Skeletal muscle tissue (tissue), 4 donors: ENCODE results near the gene PEX14. TPM values are rescaled to one million over a fixed set of nuclear protein-coding genes. Genes with fewer than 3 reads are reported as not detected.

Experiments used
- H3K27ac ChIP-seq: one replicate; pipeline ENCODE4 v1.7.0; 2013; ENCODE audit warnings: mild to moderate bottlenecking, low read depth, low read length, inconsistent platforms
- H3K27me3 ChIP-seq, 3 donors: one replicate each; pipeline ENCODE4 v1.7.0; 2013; ENCODE audit warnings: low read length in 3 of 3; ENCODE audit not compliant: control insufficient read depth in 3 of 3, insufficient read depth in 3 of 3
- H3K36me3 ChIP-seq, 3 donors: one replicate each; pipeline ENCODE4 v1.7.0; 2013; ENCODE audit warnings: low read length in 3 of 3; ENCODE audit not compliant: control insufficient read depth in 3 of 3, insufficient read depth in 3 of 3
- H3K4me1 ChIP-seq, 3 donors: one replicate each; pipeline ENCODE4 v1.7.0; 2013; ENCODE audit warnings: low read length in 3 of 3, mild to moderate bottlenecking in 3 of 3; ENCODE audit not compliant: control insufficient read depth in 3 of 3, insufficient read depth in 3 of 3
- H3K4me3 ChIP-seq, 3 donors: one replicate each; pipeline ENCODE4 v1.7.0; 2013; ENCODE audit warnings: low read length in 3 of 3
- H3K9ac ChIP-seq, 3 donors: one replicate each; pipeline ENCODE4 v1.7.0; 2013; ENCODE audit warnings: low read length in 3 of 3, mild to moderate bottlenecking in 3 of 3, moderate library complexity in 2 of 3, low read depth in 1 of 3
- H3K9me3 ChIP-seq, 3 donors: one replicate each; pipeline ENCODE4 v1.7.0; 2013; ENCODE audit warnings: low read length in 3 of 3; ENCODE audit not compliant: control insufficient read depth in 3 of 3
- total RNA-seq: library from RNA; depleted of rRNA; stranded (reverse); fragments of >200 nt; gene quantifications from one replicate; pipeline ENCODE4 v1.2.3, GENCODE V29; 2014
- donor health status: Osteomylitis.

PEX14 gene
- total RNA-seq, 1 donor from 2014 or later: 7.3 TPM

- no peak overlapping the region for H3K9ac ChIP-seq
- no peaks in the 10 kb centered on the region for H3K36me3 ChIP-seq
- H3K9me3 ChIP-seq: no peaks in the 10 kb centered on the region
- H3K27me3 ChIP-seq: no peaks in the 10 kb centered on the region
- H3K27ac ChIP-seq: no peak overlapping the region
- H3K4me1 ChIP-seq: peaks cover 16 to 30% (median 28%) of the 10 kb centered on the region in 3 donors
- no peak overlapping the region for H3K4me3 ChIP-seq
These were observed 41.4 kb downstream of the PEX14 start for GRCh38 chr1:10515976-10516750.

GRCh38 chr1:10516925-10517676, 42.4 kb downstream of the PEX14 start:
- no peak overlapping the region for H3K4me3 ChIP-seq
- no peaks in the 10 kb centered on the region for H3K36me3 ChIP-seq
- H3K27me3 ChIP-seq: no peaks in the 10 kb centered on the region
- no peak overlapping the region for H3K27ac ChIP-seq
- peaks cover 16 to 28% (median 22%) of the 10 kb centered on the region in 3 donors for H3K4me1 ChIP-seq
- H3K9ac ChIP-seq: no peak overlapping the region
- H3K9me3 ChIP-seq: no peaks in the 10 kb centered on the region

GRCh38 chr1:10517677-10517982, 42.9 kb downstream of the PEX14 start:
- H3K9me3 ChIP-seq: no peaks in the 10 kb centered on the region
- H3K27me3 ChIP-seq: no peaks in the 10 kb centered on the region
- peaks cover 16 to 25% (median 19%) of the 10 kb centered on the region in 3 donors for H3K4me1 ChIP-seq
- H3K36me3 ChIP-seq: no peaks in the 10 kb centered on the region
- H3K9ac ChIP-seq: no peak overlapping the region
- no peak overlapping the region for H3K27ac ChIP-seq
- no peak overlapping the region for H3K4me3 ChIP-seq

- no peak overlapping the region for H3K27ac ChIP-seq
- H3K9ac ChIP-seq: no peak overlapping the region
- peaks cover 16 to 25% (median 17%) of the 10 kb centered on the region in 3 donors for H3K4me1 ChIP-seq
These were observed 44.3 kb downstream of the PEX14 start for GRCh38 chr1:10519016-10519417.

GRCh38 chr1:10520497-10520896, 45.7 kb downstream of the PEX14 start:
- H3K36me3 ChIP-seq: no peaks in the 10 kb centered on the region
- no peak overlapping the region for H3K4me3 ChIP-seq
- no peak overlapping the region for H3K27ac ChIP-seq
- no peaks in the 10 kb centered on the region for H3K9me3 ChIP-seq
- no peaks in the 10 kb centered on the region for H3K27me3 ChIP-seq
- no peak overlapping the region for H3K9ac ChIP-seq
- peaks cover 12 to 15% (median 12%) of the 10 kb centered on the region in 3 donors for H3K4me1 ChIP-seq

More at GRCh38 chr1:10519016-10519417, 44.3 kb downstream of the PEX14 start:
- no peaks in the 10 kb centered on the region for H3K9me3 ChIP-seq
- H3K4me3 ChIP-seq: no peak overlapping the region
- no peaks in the 10 kb centered on the region for H3K36me3 ChIP-seq
- H3K27me3 ChIP-seq: no peaks in the 10 kb centered on the region

GRCh38 chr1:10520952-10521351, 46.2 kb downstream of the PEX14 start:
- H3K27me3 ChIP-seq: no peaks in the 10 kb centered on the region
- no peak overlapping the region for H3K9ac ChIP-seq
- peaks cover 8 to 10% (median 8%) of the 10 kb centered on the region in 3 donors for H3K4me1 ChIP-seq
- no peaks in the 10 kb centered on the region for H3K9me3 ChIP-seq
- no peak overlapping the region for H3K4me3 ChIP-seq
- no peak overlapping the region for H3K27ac ChIP-seq
- no peaks in the 10 kb centered on the region for H3K36me3 ChIP-seq

- no peaks in the 10 kb centered on the region for H3K27me3 ChIP-seq
- H3K9me3 ChIP-seq: no peaks in the 10 kb centered on the region
- no peaks in the 10 kb centered on the region for H3K36me3 ChIP-seq
- H3K4me1 ChIP-seq: peaks cover 5 to 6% (median 6%) of the 10 kb centered on the region in 3 donors
- H3K4me3 ChIP-seq: no peak overlapping the region
- no peak overlapping the region for H3K9ac ChIP-seq
- no peak overlapping the region for H3K27ac ChIP-seq
These were observed 46.9 kb downstream of the PEX14 start for GRCh38 chr1:10521537-10522157.

GRCh38 chr1:10522322-10522860, 47.6 kb downstream of the PEX14 start:
- Histone ChIP-seq H3K36me3 (no peaks in the 10 kb centered on the region), H3K9me3 (no peaks in the 10 kb centered on the region), H3K9ac (no peak overlapping the region), H3K27me3 (no peaks in the 10 kb centered on the region), H3K4me1 (no peaks in the 10 kb centered on the region), H3K4me3 (no peak overlapping the region), H3K27ac (no peak overlapping the region)

- Histone ChIP-seq H3K9me3 (no peaks in the 10 kb centered on the region), H3K36me3 (no peaks in the 10 kb centered on the region), H3K9ac (no peak overlapping the region), H3K27me3 (no peaks in the 10 kb centered on the region), H3K4me3 (no peak overlapping the region), H3K27ac (no peak overlapping the region), H3K4me1 (peaks cover 15 to 19% (median 17%) of the 10 kb centered on the region in 3 donors)
These were observed 50.5 kb downstream of the PEX14 start for GRCh38 chr1:10525208-10525607.
